KOPT-K1 (cell line): ENCODE results near the gene USP17L13.
"Not testable (repeated sequence)": the region's sequence is repeated elsewhere in the genome, so short reads cannot be mapped to it uniquely, and the experiment has no call there.

Experiments
- H3K27ac ChIP-seq: fragments of 200-600 bp; sonication (generic); 2 replicates; pipeline ENCODE4 v1.5.1; 2016; ENCODE audit warnings: antibody characterized with exemption, mild to moderate bottlenecking, low read depth, low read length; ENCODE audit not compliant: poor library complexity, severe bottlenecking
- H3K36me3 ChIP-seq: fragments of 200-600 bp; sonication (generic); 2 replicates; pipeline ENCODE4 v1.5.1; 2017; ENCODE audit warnings: antibody characterized with exemption, mild to moderate bottlenecking, low read length, moderate library complexity; ENCODE audit not compliant: insufficient read depth
- H3K9me3 ChIP-seq: fragments of 200-600 bp; sonication (generic); 2 replicates; pipeline ENCODE4 v1.5.1; 2017; ENCODE audit warnings: antibody characterized with exemption, low read length, mild to moderate bottlenecking; ENCODE audit not compliant: insufficient read depth, poor library complexity, severe bottlenecking

The USP17L13 gene

GRCh38 chr4:9224596-9224995 is at the start of gene USP17L13:
Gene USP17L13, plus strand, starts transcription at chr4:9224896. Its CDS starts 0 bp downstream, at chr4:9224896.
- H3K9me3 ChIP-seq, H3K36me3 ChIP-seq, H3K27ac ChIP-seq: not testable (repeated sequence)

GRCh38 chr4:9210357-9210756 is 14.3 kb upstream of the USP17L13 start, which contains the start of gene USP17L10:
Gene USP17L10, plus strand, starts transcription at chr4:9210657. Its CDS starts 0 bp downstream, at chr4:9210657.
- H3K27ac ChIP-seq, H3K9me3 ChIP-seq, H3K36me3 ChIP-seq: not testable (repeated sequence)

GRCh38 chr4:9214701-9215100 is 10.0 kb upstream of the USP17L13 start:
- not testable (repeated sequence) for H3K36me3 ChIP-seq, H3K27ac ChIP-seq, H3K9me3 ChIP-seq

- H3K9me3 ChIP-seq, H3K36me3 ChIP-seq, H3K27ac ChIP-seq: not testable (repeated sequence)
Observed at GRCh38 chr4:9215105-9215504, 9.6 kb upstream of the USP17L13 start, which contains the start of gene USP17L11. Gene USP17L11, plus strand, starts transcription at chr4:9215405. Its CDS starts 0 bp downstream, at chr4:9215405.

- H3K36me3 ChIP-seq, H3K27ac ChIP-seq, H3K9me3 ChIP-seq: not testable (repeated sequence)
Observed at GRCh38 chr4:9219852-9220251, 4.8 kb upstream of the USP17L13 start, which contains the start of gene USP17L12. Gene USP17L12, plus strand, starts transcription at chr4:9220152. Its CDS starts 0 bp downstream, at chr4:9220152.

GRCh38 chr4:9230249-9230648 is 5.6 kb downstream of the USP17L13 start:
- H3K9me3 ChIP-seq, H3K36me3 ChIP-seq, H3K27ac ChIP-seq: not testable (repeated sequence)

- H3K27ac ChIP-seq, H3K9me3 ChIP-seq, H3K36me3 ChIP-seq: not testable (repeated sequence)
Observed at GRCh38 chr4:9234085-9234484, 9.4 kb downstream of the USP17L13 start, which contains the start of gene USP17L15. Gene USP17L15, plus strand, starts transcription at chr4:9234385. Its CDS starts 0 bp downstream, at chr4:9234385.

GRCh38 chr4:9238461-9238860 is 13.8 kb downstream of the USP17L13 start:
- not testable (repeated sequence) for H3K27ac ChIP-seq, H3K36me3 ChIP-seq, H3K9me3 ChIP-seq

- not testable (repeated sequence) for H3K36me3 ChIP-seq, H3K27ac ChIP-seq, H3K9me3 ChIP-seq
Observed at GRCh38 chr4:9243579-9243978, 18.9 kb downstream of the USP17L13 start, which contains the start of gene USP17L17. Gene USP17L17, plus strand, starts transcription at chr4:9243879. Its CDS starts 0 bp downstream, at chr4:9243879.

GRCh38 chr4:9247953-9248680 is 23.4 kb downstream of the USP17L13 start, which contains the start of gene USP17L18:
Gene USP17L18, plus strand, starts transcription at chr4:9248630. Its CDS starts 0 bp downstream, at chr4:9248630.
- not testable (repeated sequence) for H3K27ac ChIP-seq, H3K36me3 ChIP-seq, H3K9me3 ChIP-seq

GRCh38 chr4:9253078-9253477 is 28.4 kb downstream of the USP17L13 start, which contains the start of gene USP17L19:
Gene USP17L19, plus strand, starts transcription at chr4:9253378. Its CDS starts 0 bp downstream, at chr4:9253378.
- not testable (repeated sequence) for H3K9me3 ChIP-seq, H3K27ac ChIP-seq, H3K36me3 ChIP-seq

- H3K27ac ChIP-seq, H3K9me3 ChIP-seq, H3K36me3 ChIP-seq: not testable (repeated sequence)
Observed at GRCh38 chr4:9257824-9258223, 33.1 kb downstream of the USP17L13 start, which contains the start of gene USP17L20. Gene USP17L20, plus strand, starts transcription at chr4:9258124. Its CDS starts 0 bp downstream, at chr4:9258124.

GRCh38 chr4:9262572-9262971 is 37.9 kb downstream of the USP17L13 start, which contains the start of gene USP17L21:
Gene USP17L21, plus strand, starts transcription at chr4:9262872. Its CDS starts 0 bp downstream, at chr4:9262872.
- not testable (repeated sequence) for H3K36me3 ChIP-seq, H3K9me3 ChIP-seq, H3K27ac ChIP-seq

- not testable (repeated sequence) for H3K36me3 ChIP-seq, H3K27ac ChIP-seq, H3K9me3 ChIP-seq
Observed at GRCh38 chr4:9267319-9267718, 42.6 kb downstream of the USP17L13 start, which contains the start of gene USP17L22. Gene USP17L22, plus strand, starts transcription at chr4:9267619. Its CDS starts 0 bp downstream, at chr4:9267619.

GRCh38 chr4:9271719-9272118 is 47.0 kb downstream of the USP17L13 start:
- not testable (repeated sequence) for H3K27ac ChIP-seq, H3K36me3 ChIP-seq, H3K9me3 ChIP-seq
